ENCODE results near the gene UBE3B. TPM values are rescaled to one million over a fixed set of nuclear protein-coding genes. Genes with fewer than 3 reads are reported as not detected.

Gene UBE3B
- total RNA-seq, 1 donor from 2014 or later: 28.4 TPM

GRCh38 chr12:109492371-109492770, 14.9 kb downstream of the UBE3B start:
- H3K4me1 Mint-ChIP-seq: no peaks in the 10 kb centered on the region
- peaks cover 2% of the 10 kb centered on the region for H3K27me3 Mint-ChIP-seq (ENCODE audit: insufficient read depth, low read depth)
- H3K4me2 ChIP-seq: no peak overlapping the region
- H3K79me2 ChIP-seq (ENCODE audit: low read depth): no peaks in the 10 kb centered on the region
- no peak for DNase-seq (ENCODE audit: low spot score)
- TF ChIP-seq EZH2 (IDR thresholded peaks at IDR 0.05): no peak
- no peak for TF ChIP-seq CTCF (IDR thresholded peaks at IDR 0.05)
- no peak for TF ChIP-seq EZH2phosphoT487 (IDR thresholded peaks at IDR 0.05)
- H3K9ac ChIP-seq: no peak overlapping the region
- H3K4me3 Mint-ChIP-seq: no peak overlapping the region
- H4K20me1 ChIP-seq (ENCODE audit: low read depth): no peaks in the 10 kb centered on the region
- no peaks in the 10 kb centered on the region for H3K36me3 ChIP-seq
- H3K27me3 ChIP-seq: no peaks in the 10 kb centered on the region
- no peaks in the 10 kb centered on the region for H3K9me3 Mint-ChIP-seq
- no peaks in the 10 kb centered on the region for H3K9me3 ChIP-seq (ENCODE audit: low read depth)
- H3K27ac Mint-ChIP-seq: no peak overlapping the region
- no peak overlapping the region for H3K4me3 ChIP-seq
- no peaks in the 10 kb centered on the region for H3F3A ChIP-seq (ENCODE audit: low read depth)
- no peak overlapping the region for H2AFZ ChIP-seq (replicated peaks)
- no peak overlapping the region for H3K27ac ChIP-seq
- H3K4me1 ChIP-seq: no peaks in the 10 kb centered on the region
- peaks cover 24% of the 10 kb centered on the region for H3K36me3 Mint-ChIP-seq

- H3K9ac ChIP-seq: no peak overlapping the region
- Mint-ChIP-seq H3K27me3 (ENCODE audit: insufficient read depth, low read depth) (no peaks in the 10 kb centered on the region), H3K4me1 (no peaks in the 10 kb centered on the region), H3K36me3 (peaks cover 26% of the 10 kb centered on the region), H3K9me3 (no peaks in the 10 kb centered on the region), H3K4me3 (no peak overlapping the region), H3K27ac (no peak overlapping the region)
- no peaks in the 10 kb centered on the region for H3K4me1 ChIP-seq
- H3K27me3 ChIP-seq: no peaks in the 10 kb centered on the region
- H3K4me3 ChIP-seq: no peak overlapping the region
- no peak overlapping the region for H3K27ac ChIP-seq
- no peak overlapping the region for H3K4me2 ChIP-seq
- H3K36me3 ChIP-seq: no peaks in the 10 kb centered on the region
- TF ChIP-seq EZH2phosphoT487 (IDR thresholded peaks at IDR 0.05) (no peak), CTCF (IDR thresholded peaks at IDR 0.05) (no peak), EZH2 (IDR thresholded peaks at IDR 0.05) (no peak)
- no peak for DNase-seq (ENCODE audit: low spot score)
- H3K9me3 ChIP-seq (ENCODE audit: low read depth): no peaks in the 10 kb centered on the region
- H4K20me1 ChIP-seq (ENCODE audit: low read depth): no peaks in the 10 kb centered on the region
- no peak overlapping the region for H2AFZ ChIP-seq (replicated peaks)
- H3K79me2 ChIP-seq (ENCODE audit: low read depth): no peaks in the 10 kb centered on the region
- no peaks in the 10 kb centered on the region for H3F3A ChIP-seq (ENCODE audit: low read depth)
Observed at GRCh38 chr12:109493090-109493489, 15.7 kb downstream of the UBE3B start.

GRCh38 chr12:109493938-109494337, 16.5 kb downstream of the UBE3B start:
- H3K27me3 Mint-ChIP-seq (ENCODE audit: insufficient read depth, low read depth): no peaks in the 10 kb centered on the region
- no peak overlapping the region for H3K4me3 Mint-ChIP-seq
- H3K27ac Mint-ChIP-seq: no peak overlapping the region
- Histone ChIP-seq H3K27ac (no peak overlapping the region), H3K79me2 (ENCODE audit: low read depth) (no peaks in the 10 kb centered on the region), H3K27me3 (no peaks in the 10 kb centered on the region), H3K9me3 (ENCODE audit: low read depth) (no peaks in the 10 kb centered on the region), H3F3A (ENCODE audit: low read depth) (no peaks in the 10 kb centered on the region), H3K4me1 (no peaks in the 10 kb centered on the region), H3K9ac (no peak overlapping the region), H2AFZ (replicated peaks) (no peak overlapping the region), H3K4me3 (no peak overlapping the region), H3K36me3 (no peaks in the 10 kb centered on the region), H4K20me1 (ENCODE audit: low read depth) (no peaks in the 10 kb centered on the region), H3K4me2 (no peak overlapping the region)
- H3K4me1 Mint-ChIP-seq: no peaks in the 10 kb centered on the region
- DNase-seq (ENCODE audit: low spot score): no peak
- peaks cover 29% of the 10 kb centered on the region for H3K36me3 Mint-ChIP-seq
- TF ChIP-seq EZH2phosphoT487 (IDR thresholded peaks at IDR 0.05) (no peak), CTCF (IDR thresholded peaks at IDR 0.05) (no peak), EZH2 (IDR thresholded peaks at IDR 0.05) (no peak)
- no peaks in the 10 kb centered on the region for H3K9me3 Mint-ChIP-seq
